NCI-H1048 (cell line): ENCODE data around the gene PRKCE.

ENCODE experiments used
- DNase-seq: peaks from one replicate; lab custom pipeline; 2025; lab: John Stamatoyannopoulos, UW

PRKCE gene

GRCh38 chr2:45992021-45992740 is 340.7 kb downstream of the PRKCE start:
- DNase-seq, result no peak

DNA sequence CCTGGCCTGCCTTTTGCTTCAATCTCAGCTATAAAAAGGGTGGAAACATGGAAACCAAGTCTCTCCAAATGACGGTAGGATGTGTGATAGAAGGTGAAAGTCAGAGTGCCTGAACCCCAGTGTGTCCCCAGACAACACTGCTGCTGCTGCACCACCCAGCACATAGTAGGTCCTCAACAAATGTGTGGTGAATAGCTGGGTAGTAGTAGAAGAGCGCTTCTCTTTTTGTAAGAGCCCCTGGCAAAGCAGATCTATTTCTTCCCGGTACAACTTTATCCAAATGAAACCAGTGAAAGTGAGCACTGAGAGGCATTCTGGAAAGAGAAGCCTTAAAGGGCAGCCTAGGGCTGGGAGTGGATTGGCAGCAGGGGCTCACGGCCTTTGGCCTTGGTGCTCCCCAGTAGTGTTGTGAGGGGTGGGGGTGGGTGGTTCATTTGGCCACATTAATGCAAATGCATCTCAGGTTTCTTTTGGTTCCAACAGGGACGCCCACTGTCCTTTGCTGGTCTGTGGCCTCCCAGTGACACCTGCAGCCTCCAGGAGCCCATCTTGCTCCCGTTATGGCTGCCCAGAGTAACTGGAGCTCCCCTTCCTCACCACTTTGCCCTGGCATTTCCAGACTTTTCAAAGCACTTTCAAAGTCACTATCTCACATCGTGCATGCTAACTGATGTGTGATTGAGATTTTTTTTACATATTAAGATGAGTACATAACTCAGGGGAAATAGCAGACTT is 341.4 kb downstream of the PRKCE start:
- no peak for DNase-seq

DNA sequence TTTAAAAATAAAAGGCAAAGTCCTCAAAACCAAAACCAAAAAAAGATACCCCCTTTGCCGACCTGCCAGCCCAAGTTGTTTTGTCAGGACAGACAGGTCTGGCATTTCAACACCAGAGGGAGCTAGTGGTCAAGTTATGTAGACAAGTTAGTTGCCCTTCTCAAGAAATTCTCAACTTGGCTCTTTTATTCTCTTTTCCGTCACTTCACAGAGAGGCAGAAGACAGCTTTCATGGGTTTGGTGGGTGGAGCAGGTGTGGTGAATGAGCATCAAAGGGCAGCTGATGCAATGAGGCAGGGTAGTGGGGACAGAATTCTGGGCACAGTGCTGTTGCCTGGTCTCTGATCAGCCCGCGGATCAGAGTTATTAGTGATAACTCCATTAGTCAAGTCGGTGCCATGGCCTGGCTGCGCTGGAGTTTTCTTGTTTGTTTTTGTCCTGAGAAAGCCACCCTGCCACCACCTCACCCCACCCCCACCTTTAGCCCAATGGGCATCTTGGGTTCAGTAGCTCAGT is 342.1 kb downstream of the PRKCE start:
- DNase-seq, result no peak

DNA sequence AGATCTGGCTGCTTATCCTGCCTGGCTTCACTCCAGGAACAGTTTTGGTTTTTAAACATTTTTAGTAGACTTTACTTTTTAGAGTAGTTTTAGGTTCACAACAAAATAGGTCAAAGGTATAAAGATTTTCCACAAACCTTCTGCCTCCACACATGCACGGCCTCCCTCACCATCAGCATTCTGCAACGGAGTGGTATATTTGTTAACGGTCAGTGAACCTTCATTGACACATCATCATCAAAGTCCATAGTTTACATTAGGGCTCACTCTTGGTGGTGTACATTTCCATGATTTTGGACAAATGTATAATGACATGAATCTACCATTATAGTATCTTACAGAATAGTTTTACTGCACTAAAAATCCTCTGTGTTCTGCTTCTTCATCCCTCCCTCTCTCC is 342.6 kb downstream of the PRKCE start:
- no peak for DNase-seq

- DNase-seq, result no peak
These were observed 349.2 kb downstream of the PRKCE start for GRCh38 chr2:46000660-46001059.

DNA sequence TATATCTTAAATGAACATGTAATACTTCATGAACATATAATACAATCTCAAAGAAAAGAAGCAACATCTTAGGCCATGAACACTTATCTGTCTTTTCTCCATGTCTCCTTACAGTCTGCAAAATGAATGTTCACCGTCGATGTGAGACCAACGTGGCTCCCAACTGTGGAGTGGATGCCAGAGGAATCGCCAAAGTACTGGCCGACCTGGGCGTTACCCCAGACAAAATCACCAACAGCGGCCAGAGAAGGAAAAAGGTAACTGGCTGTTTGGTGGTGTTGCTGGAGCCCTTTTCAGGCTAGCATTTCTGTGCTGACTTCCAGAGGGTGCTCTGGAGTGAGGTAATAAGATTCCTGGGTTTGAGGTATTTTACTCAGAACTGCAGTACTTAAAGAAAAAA is 349.8 kb downstream of the PRKCE start:
- no peak for DNase-seq

DNA sequence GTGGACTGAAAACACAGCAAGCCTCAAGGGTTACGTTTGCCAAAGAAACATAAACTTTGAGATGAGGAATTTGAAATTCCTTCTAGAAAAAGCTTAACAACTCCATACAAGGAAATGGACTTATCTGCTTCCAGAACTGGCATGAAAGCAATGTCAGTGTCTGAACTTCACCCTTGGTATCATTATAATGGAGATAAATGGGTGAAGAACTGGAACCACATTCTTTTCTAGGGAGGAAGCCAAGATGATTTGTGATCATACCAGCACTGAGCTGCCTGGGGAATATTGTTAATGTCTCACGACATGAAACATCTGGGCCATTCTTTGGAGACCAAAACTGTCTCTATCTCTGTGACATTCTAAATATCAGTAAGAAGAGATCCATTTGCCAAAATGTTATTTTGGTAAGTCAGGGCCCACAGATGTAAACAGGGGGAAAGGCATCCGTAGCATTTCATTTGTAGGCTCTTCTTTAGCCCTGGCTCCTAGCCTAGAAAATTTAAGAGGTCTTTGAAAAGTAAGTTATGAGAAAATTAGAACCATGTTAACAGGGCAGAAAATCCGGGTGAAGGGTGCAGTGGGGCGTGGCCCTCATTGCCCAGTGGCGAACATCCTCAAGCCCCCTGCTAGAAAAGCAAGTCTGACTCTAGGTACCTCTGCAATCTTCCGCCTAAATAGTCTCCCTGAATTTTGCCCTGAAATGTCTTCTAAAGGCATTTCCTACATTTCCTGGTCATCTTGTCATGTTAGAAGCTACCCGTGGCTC is 350.4 kb downstream of the PRKCE start:
- DNase-seq, result no peak

- DNase-seq, result no peak
These were observed 351.0 kb downstream of the PRKCE start for GRCh38 chr2:46002507-46002883.

- DNase-seq, result no peak
These were observed 351.5 kb downstream of the PRKCE start for GRCh38 chr2:46002947-46003346.

DNA sequence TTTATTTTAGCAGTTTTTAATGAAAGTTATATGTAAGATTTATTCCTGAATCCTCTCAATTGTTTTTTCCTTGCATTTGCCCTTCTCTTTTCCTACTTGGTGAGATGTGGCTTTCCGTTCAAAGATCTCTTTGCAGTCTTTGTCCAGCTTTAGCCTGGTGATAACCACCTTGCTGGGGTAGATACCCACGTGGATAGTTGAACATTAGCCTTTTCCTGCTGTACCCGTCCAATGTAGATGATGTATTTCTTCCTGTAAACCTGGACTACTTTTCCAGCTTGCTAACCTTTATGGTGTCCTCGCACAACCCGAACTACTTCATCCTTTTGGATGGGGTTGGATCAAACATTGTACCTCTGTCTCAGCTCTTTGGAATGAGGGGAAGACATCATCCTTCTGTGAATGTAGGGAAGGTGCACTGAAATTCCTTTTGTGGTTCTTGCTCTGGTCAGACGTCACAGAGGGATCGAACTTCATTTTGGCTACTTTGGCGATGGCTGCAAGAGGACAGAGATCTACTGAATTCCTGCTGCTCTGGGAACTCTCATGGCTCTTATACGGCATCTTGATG is 352.5 kb downstream of the PRKCE start:
- no peak for DNase-seq

- DNase-seq, result no peak
These were observed 355.1 kb downstream of the PRKCE start for GRCh38 chr2:46006473-46007025.

DNA sequence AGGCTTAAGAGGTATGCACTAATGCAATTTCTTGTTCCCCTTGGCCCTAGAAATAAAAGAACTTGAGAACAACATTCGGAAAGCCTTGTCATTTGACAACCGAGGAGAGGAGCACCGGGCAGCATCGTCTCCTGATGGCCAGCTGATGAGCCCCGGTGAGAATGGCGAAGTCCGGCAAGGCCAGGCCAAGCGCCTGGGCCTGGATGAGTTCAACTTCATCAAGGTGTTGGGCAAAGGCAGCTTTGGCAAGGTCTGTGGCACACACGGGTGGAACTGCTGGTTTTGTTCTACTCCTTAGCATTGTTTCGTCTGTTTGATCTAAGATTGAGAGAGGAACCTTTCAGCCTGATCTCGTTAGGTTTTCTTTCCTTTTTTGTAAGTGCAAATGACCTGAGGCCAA is 355.9 kb downstream of the PRKCE start:
- no peak for DNase-seq

DNA sequence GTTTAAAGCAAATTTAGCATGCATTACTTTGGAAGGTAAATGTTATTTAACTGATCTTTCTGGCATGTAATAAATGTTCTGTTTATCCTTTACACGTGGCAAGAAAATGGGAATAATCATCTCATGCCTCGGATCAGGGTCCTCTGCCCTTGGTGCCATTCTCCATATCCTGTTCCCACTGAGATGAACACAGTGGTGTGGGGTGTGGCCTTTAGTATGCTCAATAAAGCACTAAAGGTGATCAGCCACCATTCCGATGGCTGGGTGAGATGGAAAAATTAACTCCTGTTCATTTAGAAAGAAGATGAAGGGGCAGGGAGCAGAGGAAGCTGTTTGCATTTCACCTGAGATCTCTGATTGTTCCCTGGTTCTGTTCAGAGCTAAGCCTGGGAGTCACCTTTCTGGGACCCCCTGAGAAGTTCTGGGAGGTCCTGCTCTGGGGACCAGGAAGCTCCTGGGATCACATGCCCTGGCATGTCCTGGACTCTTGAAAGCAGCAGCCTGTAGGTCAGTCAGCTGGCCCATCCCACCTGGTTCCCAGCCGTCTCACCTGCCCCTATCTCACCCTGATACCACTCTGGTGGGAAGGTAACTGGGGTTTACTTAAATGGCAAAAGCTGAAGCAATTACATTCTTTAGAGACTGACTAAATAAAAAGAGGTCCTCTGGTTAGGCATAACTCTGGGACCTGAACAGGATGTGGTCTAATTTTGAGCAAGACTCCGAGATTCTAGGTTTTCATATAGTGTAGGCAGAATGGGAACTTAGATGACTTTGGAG is 356.8 kb downstream of the PRKCE start:
- DNase-seq, result no peak

GRCh38 chr2:46009315-46009714 is 357.8 kb downstream of the PRKCE start:
- DNase-seq, result no peak

DNA sequence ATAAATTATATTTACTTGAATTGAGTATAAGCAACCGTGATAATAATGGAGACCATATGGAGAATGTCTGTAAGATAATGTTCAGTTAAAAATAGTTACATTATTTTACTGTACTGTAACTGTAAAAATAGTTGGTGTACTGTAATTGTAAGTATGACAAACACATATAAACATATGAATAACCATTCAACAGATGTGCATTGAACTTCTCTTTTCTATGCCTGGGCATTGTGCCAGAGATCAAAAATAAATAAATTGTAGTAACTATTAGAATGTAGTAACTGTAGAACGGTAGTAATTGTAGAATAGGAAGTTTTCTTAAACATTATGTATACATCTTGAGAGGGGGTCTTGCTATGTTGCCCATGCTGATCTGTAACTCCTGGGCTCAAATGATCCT is 358.3 kb downstream of the PRKCE start:
- DNase-seq, result no peak

DNA sequence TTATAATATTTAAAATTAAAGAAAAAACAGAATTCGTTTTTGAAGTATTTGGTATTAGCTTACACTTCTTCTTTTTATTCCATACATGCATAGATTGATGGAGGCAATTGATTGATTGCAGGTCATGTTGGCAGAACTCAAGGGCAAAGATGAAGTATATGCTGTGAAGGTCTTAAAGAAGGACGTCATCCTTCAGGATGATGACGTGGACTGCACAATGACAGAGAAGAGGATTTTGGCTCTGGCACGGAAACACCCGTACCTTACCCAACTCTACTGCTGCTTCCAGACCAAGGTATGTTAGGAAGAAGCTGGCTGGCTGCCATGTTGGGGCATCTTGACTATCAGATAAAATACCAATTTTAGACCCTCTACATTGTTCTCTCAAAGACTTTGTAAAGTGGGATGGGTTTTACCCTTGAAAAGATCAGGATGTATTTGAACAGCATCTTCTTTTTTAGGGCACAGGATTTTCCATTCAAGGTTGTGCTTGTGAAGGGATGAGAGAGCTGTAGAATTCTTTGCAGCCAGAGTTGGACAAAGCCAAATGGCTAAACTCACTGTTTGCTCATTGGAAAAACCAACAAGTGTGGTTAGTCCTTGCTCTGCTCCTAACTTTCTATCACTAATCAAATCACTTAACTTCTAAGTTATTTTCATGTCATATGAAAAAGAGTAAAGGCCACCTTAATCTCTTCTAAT is 358.9 kb downstream of the PRKCE start:
- DNase-seq, result no peak

- no peak for DNase-seq
These were observed 359.5 kb downstream of the PRKCE start for GRCh38 chr2:46010925-46011490.

DNA sequence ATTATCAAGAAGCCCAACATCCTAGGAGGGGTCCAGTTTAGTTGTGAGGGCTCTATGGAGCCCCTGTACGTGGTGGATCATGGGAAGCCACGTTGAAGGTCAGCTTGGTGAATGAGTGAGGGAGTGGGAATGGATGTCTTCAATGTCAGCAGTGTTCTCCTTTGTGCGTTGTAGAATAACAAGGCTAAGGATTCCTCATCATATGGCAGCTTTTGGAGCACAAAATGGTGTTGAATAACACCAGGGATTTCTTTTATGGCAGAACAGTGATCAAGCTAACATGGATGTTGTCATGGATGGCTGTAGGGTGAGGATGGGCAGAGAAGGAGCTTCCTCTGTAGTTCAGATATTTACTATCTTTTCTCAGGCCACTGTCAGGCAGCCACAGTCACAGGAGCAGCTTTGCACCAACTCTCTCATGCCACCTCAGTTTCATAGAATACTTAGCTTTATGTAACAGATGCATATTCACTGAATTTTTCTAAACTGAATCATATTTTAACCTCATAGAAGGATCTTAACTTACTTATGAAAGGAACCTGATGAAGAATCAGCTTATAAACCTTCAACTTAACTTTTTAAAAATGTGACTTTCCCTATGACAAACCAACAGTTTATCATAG is 361.3 kb downstream of the PRKCE start:
- DNase-seq, result no peak

- no peak for DNase-seq
These were observed 362.3 kb downstream of the PRKCE start for GRCh38 chr2:46013726-46014125.
